GM18508 (cell line): Measurements from ENCODE around the gene HPDL.
"Not testable (repeated sequence)": the region's sequence is repeated elsewhere in the genome, so short reads cannot be mapped to it uniquely, and the experiment has no call there.

Source experiments
- ATAC-seq: cut with Tn5 transposase; IDR thresholded peaks from one replicate; pipeline ENCODE4 v1.9.1; 2021; ENCODE audit warnings: moderate number of reproducible peaks; ENCODE audit not compliant: insufficient read depth, unreplicated experiment

The HPDL gene

GRCh38 chr1:45326627-45327623, at the start of gene HPDL:
Gene HPDL (plus strand): TSS chr1:45326895. CDS start chr1:45327149, 254 bp downstream.
- ATAC-seq, result no peak

GRCh38 chr1:45282351-45282750, 44.3 kb upstream of the HPDL start:
- ATAC-seq, result no peak

GRCh38 chr1:45284858-45285257, 41.8 kb upstream of the HPDL start:
- not testable (repeated sequence) for ATAC-seq

DNA sequence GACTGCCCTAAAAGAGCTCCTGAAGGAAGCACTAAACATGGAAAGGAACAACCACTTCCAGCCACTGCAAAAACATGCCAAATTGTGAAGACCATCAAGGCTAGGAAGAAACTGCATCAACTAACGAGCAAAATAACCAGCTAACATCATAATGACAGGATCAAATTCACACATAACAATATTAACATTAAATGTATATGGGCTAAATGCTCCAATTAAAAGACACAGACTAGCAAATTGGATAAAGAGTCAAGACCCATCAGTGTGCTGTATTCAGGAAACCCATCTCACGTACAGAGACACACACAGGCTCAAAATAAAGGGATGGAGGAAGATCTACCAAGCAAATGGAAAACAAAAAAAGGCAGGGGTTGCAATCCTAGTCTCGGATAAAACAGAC, 40.2 kb upstream of the HPDL start:
- ATAC-seq, result not testable (repeated sequence)

GRCh38 chr1:45291002-45291401, 35.7 kb upstream of the HPDL start:
- not testable (repeated sequence) for ATAC-seq

DNA sequence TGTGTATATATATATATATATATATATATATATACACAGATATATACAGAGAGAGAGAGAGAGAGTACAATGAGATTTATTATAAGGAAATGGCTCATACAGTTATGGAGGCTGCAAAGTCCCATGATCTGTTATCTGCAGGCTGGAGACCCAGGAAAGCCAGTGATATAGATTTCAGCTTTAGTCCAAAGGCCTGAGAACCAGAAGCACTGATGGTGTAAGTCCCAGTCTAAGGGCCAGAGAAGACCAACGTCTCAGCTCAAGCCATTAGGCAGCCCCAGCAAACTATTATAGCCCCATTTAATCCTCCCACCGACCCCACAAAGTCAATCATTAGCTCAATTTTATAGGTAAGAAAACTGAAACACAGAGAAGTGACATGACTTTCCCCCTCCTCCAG, 35.0 kb upstream of the HPDL start:
- no peak for ATAC-seq

DNA sequence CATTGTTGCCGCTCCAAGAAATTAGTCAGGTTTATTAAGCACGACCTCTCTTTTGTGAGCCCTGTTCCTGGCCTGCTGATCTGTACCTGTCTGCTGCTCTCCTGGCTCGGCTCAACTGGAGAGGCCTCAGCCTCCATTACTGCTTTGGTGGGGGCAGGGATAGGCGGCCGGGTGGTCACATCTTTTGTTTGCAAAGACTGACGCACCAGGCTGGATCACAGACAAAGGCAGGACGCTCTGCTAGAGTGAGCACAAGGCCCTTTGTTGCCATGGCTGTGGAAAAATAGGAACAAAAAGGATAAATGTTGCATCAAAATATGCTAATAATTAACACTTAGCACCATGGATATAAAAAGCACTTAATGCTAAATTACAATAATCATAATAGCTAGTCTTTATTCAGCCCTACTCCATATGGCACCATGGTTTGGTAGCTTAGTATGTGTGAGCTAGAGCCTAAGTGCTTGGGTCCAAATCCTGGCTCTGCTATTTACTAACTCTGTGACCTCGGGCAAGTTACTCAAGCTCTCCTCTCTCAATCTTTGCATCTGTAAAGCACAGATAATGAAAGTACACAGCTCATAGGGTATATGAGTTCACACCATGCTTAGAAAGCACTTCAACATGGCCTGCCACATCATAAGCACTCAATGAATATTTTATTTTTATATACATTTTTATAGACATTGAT, 28.9 kb upstream of the HPDL start:
- no peak for ATAC-seq

- ATAC-seq, result no peak
Measured at GRCh38 chr1:45299296-45299695, 27.4 kb upstream of the HPDL start.

DNA sequence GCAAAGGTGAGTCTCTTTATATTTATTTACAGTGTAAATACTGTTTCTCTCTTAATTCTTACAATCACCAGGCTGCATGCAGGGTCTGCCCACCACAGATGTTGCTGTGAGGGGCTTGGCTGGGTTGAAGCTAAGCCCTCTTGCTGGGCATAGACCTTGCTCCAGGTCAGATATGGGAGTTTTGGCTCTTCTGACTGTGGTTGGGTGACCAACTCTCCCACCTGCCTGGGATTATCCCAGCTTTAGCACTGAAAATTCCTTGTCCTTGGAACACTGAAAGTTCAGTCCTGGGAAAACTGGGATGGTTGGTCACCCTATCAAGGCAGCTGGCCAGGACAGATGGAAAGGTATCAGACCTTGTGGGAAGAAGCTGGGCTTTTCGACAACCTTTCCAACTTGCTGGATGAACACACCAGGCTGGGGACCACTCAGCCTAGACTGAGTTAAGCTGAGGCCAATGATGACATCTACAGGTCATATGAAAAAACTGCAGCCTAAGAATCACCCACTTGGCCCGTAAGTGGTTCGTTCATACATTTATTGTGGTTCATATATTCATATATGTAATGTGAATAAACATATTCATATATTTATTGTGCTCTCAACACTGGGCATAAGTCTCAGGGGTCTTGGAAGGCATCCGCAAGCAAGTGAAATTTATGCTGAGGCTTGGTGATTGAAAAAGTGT, 26.6 kb upstream of the HPDL start:
- no peak for ATAC-seq

GRCh38 chr1:45300669-45300997, 26.1 kb upstream of the HPDL start:
- no peak for ATAC-seq

DNA sequence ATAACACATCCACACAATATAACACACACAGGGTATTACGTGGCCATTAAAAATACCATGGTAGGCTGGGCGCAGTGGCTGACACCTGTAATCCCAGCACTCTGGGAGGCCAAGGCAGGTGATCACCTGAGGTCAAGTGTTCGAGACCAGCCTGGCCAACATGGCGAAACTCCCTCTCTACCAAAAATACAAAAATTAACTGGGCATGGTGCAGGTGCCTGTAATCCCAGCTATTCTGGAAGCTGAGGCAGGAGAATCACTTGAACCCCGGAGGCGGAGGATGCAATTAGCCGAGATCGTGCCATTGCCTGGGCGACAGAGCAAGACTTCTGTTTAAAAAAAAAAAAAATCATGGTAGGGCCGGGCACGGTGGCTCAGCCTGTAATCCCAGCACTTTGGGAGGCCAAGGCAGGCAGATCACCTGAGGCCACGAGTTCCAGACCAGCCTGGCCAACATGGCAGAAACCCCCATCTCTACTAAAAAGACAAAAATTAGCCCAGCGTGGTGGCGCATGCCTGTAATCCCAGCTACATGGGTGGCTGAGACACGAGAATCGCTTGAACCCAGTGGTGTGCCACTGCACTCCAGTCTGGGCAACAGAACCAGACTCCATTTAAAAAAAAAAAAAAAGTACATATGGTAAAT, 24.1 kb upstream of the HPDL start:
- ATAC-seq, result no peak

- peak; percentile 44 for ATAC-seq
Measured at GRCh38 chr1:45303520-45304310, 23.0 kb upstream of the HPDL start.

GRCh38 chr1:45304311-45305081, 22.2 kb upstream of the HPDL start:
- no peak for ATAC-seq

- ATAC-seq, result no peak
Measured at GRCh38 chr1:45305231-45305630, 21.5 kb upstream of the HPDL start.

DNA sequence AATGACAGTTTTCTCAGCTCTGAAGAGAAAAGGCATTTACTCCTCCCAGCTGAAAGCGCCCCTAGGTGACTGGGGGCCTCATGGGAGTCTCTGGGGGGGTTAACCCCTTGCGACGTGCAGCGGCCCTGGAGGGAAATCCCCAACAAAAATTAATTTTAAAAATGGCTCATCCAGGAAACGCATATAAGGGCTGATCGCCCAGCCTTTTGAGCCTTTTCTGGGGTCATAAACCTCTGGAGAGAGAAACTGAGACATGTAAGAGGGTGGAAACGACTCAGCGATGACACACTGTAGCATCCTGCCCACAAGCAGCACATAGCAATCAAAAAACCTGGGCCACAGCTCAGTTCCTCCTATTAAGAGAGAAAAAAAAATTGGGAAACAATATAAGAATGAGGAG, 20.4 kb upstream of the HPDL start:
- no peak for ATAC-seq

GRCh38 chr1:45306905-45307304, 19.8 kb upstream of the HPDL start:
- ATAC-seq, result no peak

DNA sequence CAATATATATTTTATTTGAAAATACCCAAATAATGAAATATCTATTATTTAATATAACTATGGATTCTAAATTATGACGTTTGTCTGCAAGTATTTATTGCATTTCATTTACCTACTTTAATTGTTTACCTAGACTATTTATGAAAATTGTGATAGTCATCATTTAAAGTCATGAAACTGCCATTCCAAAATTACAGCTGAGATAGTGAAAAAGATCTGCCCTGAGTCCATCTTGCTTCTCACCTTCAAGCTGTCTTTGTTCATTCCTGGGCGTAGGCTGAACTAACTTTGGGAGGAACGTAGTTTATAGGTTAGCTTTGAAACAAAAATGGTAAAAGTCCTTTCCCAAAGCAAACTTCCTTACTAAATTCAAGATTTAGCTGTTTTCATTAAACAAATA, 12.4 kb upstream of the HPDL start:
- no peak for ATAC-seq

GRCh38 chr1:45317166-45317565, 9.5 kb upstream of the HPDL start:
- no peak for ATAC-seq

DNA sequence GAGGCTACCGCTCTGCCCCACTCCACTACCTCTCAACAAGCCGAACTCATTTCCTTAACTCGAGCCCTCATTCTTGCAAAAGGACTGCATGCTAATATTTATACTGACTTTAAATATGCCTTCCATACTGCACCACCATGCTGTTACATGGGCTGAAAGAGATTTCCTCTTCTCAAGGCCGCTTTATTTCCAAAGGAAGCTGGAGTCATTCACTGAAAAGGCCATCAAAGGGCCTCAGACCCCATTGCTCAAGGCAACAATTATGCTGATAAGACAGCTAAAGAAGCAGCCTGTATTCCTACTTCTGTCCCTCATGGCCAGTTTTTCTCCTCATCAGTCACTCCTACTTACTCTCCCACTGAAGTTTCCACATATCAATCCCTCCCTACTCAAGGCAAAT, 6.9 kb upstream of the HPDL start:
- ATAC-seq, result no peak
